GM12891 (cell line): ENCODE measurements around the gene PRRC1.

Experiments used
- PAX5 ChIP-seq: IDR thresholded peaks from 2 replicates; pipeline ENCODE4 v1.6.1; 2011; ENCODE audit warnings: low read length, moderate library complexity, mild to moderate bottlenecking; ENCODE audit not compliant: insufficient read depth, severe bottlenecking
- POLR2A ChIP-seq: IDR thresholded peaks from 2 replicates; pipeline ENCODE4 v1.6.1; 2011; ENCODE audit warnings: low read depth, low read length, control low read depth

- TF ChIP-seq PAX5 (no peak), POLR2A (no peak)
Measured at GRCh38 chr5:127601111-127601510, 83.7 kb downstream of the PRRC1 start.
